Lung (tissue), 12 donors: ENCODE data around the gene SHTN1. TPM values are rescaled to one million over a fixed set of nuclear protein-coding genes. Genes with fewer than 3 reads are reported as not detected.
A peak's percentile ranks its signal among the peaks of the same experiment; 100 is the strongest.

Source experiments
- ATAC-seq: fragments of 200-7000 bp; cut with Tn5 transposase; one replicate; pipeline ENCODE4 v1.9.1; 2020; ENCODE audit warnings: moderate number of reproducible peaks; ENCODE audit not compliant: insufficient read depth, low FRiP score
- DNase-seq, 3 donors: peaks; one replicate each; pipeline ENCODE4 v3.0.0-alpha.2; 2013 to 2017
- H3K27ac ChIP-seq, 2 donors: one replicate each; pipeline ENCODE4 v1.5.1; 2013; ENCODE audit warnings: mild to moderate bottlenecking in 2 of 2, moderate library complexity in 2 of 2, control low read depth in 1 of 2, inconsistent platforms in 1 of 2, low read depth in 1 of 2, low read length in 1 of 2
- H3K27me3 ChIP-seq, 3 donors: one replicate each; pipeline ENCODE4 v1.5.1; 2013; ENCODE audit warnings: low read length in 2 of 3; ENCODE audit not compliant: control insufficient read depth in 3 of 3, insufficient read depth in 3 of 3
- H3K36me3 ChIP-seq, 4 donors: one replicate each; pipeline ENCODE4 v1.5.1; 2013; ENCODE audit warnings: low read length in 4 of 4, mild to moderate bottlenecking in 1 of 4, moderate library complexity in 1 of 4; ENCODE audit not compliant: control insufficient read depth in 4 of 4, insufficient read depth in 4 of 4
- H3K4me1 ChIP-seq, 5 donors: one replicate each; pipeline ENCODE4 v1.5.1; 2013; ENCODE audit warnings: low read length in 5 of 5, mild to moderate bottlenecking in 2 of 5, moderate library complexity in 1 of 5; ENCODE audit not compliant: control insufficient read depth in 5 of 5, insufficient read depth in 5 of 5
- H3K4me3 ChIP-seq: one replicate; pipeline ENCODE4 v1.5.1; 2013; ENCODE audit warnings: mild to moderate bottlenecking, control low read depth, moderate library complexity
- H3K9ac ChIP-seq, 2 donors: one replicate each; pipeline ENCODE4 v1.5.1; 2013; ENCODE audit warnings: low read length in 2 of 2, control low read depth in 1 of 2; ENCODE audit not compliant: insufficient read depth in 1 of 2
- H3K9me3 ChIP-seq, 4 donors: one replicate each; pipeline ENCODE4 v1.5.1; 2013; ENCODE audit warnings: low read length in 3 of 4, mild to moderate bottlenecking in 1 of 4, moderate library complexity in 1 of 4; ENCODE audit not compliant: control insufficient read depth in 4 of 4, insufficient read depth in 3 of 4
- WGBS, 2 donors: extraction: QIAGEN DNeasy Blood & Tissue Kit; methylation state at CpG; one replicate each; pipeline ENCODE4 v1.1.7; 2013; 5-methylcytosine and 5-hydroxymethylcytosine counted together
- polyA plus RNA-seq, 2 donors: library from polyadenylated mRNA; stranded (reverse); fragments of 200-250 nt; gene quantifications; one replicate each; pipeline ENCODE4 v1.2.1, GENCODE V29; 2013
- total RNA-seq, 2 donors: library from RNA; depleted of rRNA in 1 of 2; stranded (reverse); fragments of >200 nt in 1 of 2; gene quantifications; one replicate each; pipeline ENCODE4 v1.2.1, GENCODE V29; 2014 to 2021
- TF ChIP-seq, protein P1 (sequence below): IDR thresholded peaks from 2 replicates; pipeline ENCODE4 v1.5.1; 2012; ENCODE audit warnings: mild to moderate bottlenecking; ENCODE audit errors: control extremely low read depth, extremely low read depth
- donor health status: control.
- donor health status: control.
- donor health status: Bipolar disorder and iron deficiency.
- donor health status: healthy.
- donor health status: DM: yes; HTN: yes; CAD: no.

SHTN1 gene
- total and polyA plus RNA-seq, 4 donors = 14.0 to 28.4 (median 16.7) TPM

DNA sequence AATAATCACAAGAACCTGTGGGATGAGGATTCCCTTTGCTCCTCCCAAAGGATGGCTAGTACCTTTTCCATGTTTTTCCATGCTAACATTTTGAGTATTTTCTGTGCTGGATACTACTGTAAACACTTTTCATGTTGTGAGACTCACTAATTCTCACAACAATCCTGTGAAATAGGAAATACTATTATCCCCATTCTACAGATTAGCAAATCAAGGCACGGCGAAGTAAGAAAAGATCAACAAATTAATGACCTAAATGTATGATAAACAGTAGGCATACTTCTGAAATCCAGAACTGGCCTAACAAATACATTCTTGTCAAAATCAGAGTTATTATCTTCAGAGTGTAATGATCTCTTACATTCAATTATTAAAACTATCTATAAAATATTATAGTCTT lies 86.4 kb downstream of the SHTN1 start:
- DNase-seq (no peak), ATAC-seq (no peak)
- H3K4me1 ChIP-seq = no peaks in the 10 kb centered on the region
- WGBS, 2 donors = 99% methylated on average over 2 of the region's 2 CpGs
- no peak overlapping the region for H3K27ac ChIP-seq
- TF ChIP-seq, protein P1, sequence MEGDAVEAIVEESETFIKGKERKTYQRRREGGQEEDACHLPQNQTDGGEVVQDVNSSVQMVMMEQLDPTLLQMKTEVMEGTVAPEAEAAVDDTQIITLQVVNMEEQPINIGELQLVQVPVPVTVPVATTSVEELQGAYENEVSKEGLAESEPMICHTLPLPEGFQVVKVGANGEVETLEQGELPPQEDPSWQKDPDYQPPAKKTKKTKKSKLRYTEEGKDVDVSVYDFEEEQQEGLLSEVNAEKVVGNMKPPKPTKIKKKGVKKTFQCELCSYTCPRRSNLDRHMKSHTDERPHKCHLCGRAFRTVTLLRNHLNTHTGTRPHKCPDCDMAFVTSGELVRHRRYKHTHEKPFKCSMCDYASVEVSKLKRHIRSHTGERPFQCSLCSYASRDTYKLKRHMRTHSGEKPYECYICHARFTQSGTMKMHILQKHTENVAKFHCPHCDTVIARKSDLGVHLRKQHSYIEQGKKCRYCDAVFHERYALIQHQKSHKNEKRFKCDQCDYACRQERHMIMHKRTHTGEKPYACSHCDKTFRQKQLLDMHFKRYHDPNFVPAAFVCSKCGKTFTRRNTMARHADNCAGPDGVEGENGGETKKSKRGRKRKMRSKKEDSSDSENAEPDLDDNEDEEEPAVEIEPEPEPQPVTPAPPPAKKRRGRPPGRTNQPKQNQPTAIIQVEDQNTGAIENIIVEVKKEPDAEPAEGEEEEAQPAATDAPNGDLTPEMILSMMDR = no peak
- no peaks in the 10 kb centered on the region for H3K9me3 ChIP-seq
- H3K36me3 ChIP-seq = peaks cover 0 to 3% (median 0%) of the 10 kb centered on the region in 4 donors
- no peak overlapping the region for H3K4me3 ChIP-seq
- H3K9ac ChIP-seq = no peak overlapping the region
- H3K27me3 ChIP-seq = no peaks in the 10 kb centered on the region

DNA sequence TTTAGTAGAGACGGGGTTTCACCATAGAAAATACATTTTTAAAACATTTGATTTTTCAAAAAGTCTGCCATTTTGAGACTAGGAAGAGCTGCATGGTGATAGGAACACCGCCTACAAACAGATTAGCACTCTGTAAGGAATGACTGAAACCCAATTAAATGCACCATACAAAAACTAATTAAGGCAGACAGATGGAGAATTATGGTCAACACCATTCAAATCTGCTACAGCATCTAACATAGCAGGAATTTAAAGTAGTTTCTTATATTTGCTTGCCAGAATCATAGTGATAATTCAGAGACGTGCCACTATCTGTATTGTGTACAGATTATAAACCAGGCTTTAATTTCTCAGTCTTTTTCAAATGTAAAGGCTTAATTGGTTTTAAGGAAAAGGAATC lies 87.5 kb downstream of the SHTN1 start:
- DNase-seq (no peak), ATAC-seq (no peak)
- no peak overlapping the region for H3K27ac ChIP-seq
- no peaks in the 10 kb centered on the region for H3K27me3 ChIP-seq
- peaks cover 0 to 3% (median 0%) of the 10 kb centered on the region in 5 donors for H3K4me1 ChIP-seq
- TF ChIP-seq, protein P1 = no peak
- 88 to 94% methylated on average over 3 of the region's 3 CpGs for WGBS, 2 donors
- H3K9me3 ChIP-seq = no peaks in the 10 kb centered on the region
- H3K4me3 ChIP-seq = no peak overlapping the region
- H3K9ac ChIP-seq = no peak overlapping the region
- peaks cover 0 to 3% (median 0%) of the 10 kb centered on the region in 4 donors for H3K36me3 ChIP-seq

DNA sequence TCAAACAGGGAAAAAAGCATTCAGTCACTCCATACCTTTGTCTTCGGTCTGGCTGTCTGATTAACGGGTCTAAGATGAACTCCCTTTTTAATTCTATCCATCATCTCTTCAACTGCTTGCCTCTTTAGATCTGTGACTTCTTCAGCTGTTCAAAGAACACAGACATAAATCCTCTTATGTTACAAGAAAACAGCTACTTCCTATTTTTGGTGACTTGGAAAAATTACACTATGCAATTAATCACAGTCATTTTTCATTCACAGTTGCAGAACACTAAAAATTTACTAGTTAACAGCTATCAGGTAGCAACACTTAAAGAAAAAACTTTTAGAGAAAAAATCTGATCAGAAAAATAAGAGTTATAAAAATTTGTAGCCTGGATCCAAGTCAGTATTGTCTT lies 89.6 kb downstream of the SHTN1 start:
- Histone ChIP-seq H3K4me1 (peaks cover 0 to 4% (median 0%) of the 10 kb centered on the region in 5 donors), H3K4me3 (no peak overlapping the region), H3K9me3 (no peaks in the 10 kb centered on the region), H3K36me3 (peaks cover 0 to 5% (median 0%) of the 10 kb centered on the region in 4 donors), H3K9ac (no peak overlapping the region), H3K27ac (no peak overlapping the region), H3K27me3 (no peaks in the 10 kb centered on the region)
- ATAC-seq = no peak
- DNase-seq = no peak
- WGBS, 2 donors = 48 to 69% methylated on average over 2 of the region's 2 CpGs
- TF ChIP-seq, protein P1 = no peak

DNA sequence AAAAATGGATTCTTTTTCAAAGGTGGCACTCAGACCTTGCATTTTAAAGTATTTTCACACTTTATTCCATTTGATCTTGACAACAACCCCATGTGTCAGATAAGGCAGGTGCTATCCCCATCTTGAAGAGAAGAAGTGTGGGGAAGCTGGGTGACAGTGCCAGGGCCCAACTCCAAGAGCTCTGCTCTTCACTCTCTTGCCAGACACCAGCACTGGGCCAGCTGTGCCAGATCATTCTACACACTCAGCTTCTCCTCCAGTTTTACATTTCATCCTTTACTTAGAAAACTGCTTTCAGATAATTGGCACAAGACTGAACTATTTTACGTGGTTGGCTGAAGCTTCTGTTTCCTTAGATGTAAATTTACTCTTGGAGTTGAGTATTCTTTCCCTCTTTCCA lies 91.3 kb downstream of the SHTN1 start:
- peak; percentile 83 to 94 (median 91) for DNase-seq

More for the DNA sequence above, 91.3 kb downstream of the SHTN1 start:
- WGBS, 2 donors = 77 to 80% methylated on average over 1 of the region's 1 CpG
- Histone ChIP-seq H3K9me3 (no peaks in the 10 kb centered on the region), H3K4me3 (no peak overlapping the region), H3K4me1 (peaks cover 0 to 4% (median 0%) of the 10 kb centered on the region in 5 donors), H3K36me3 (peaks cover 0 to 3% (median under 1%) of the 10 kb centered on the region in 4 donors), H3K27me3 (no peaks in the 10 kb centered on the region), H3K9ac (no peak overlapping the region), H3K27ac (no peak overlapping the region)
- no peak for ATAC-seq
- TF ChIP-seq, protein P1 = no peak
